Activated T-cell treated with anti-CD3 and anti-CD28 coated beads, Interleukin-2, amount 50 U/mL, for 24 hours (primary cell): ENCODE data around the gene SALL1.

Experiments
- DNase-seq: peaks from one replicate; pipeline ENCODE4 v3.0.0-alpha.2; 2020
- H3K27ac Mint-ChIP-seq: 2 replicates; pipeline ENCODE4 v1.8.0; 2020; ENCODE audit warnings: mild to moderate bottlenecking, mixed read lengths
- H3K27me3 Mint-ChIP-seq: 2 replicates; pipeline ENCODE4 v1.8.0; 2020; ENCODE audit warnings: mixed read lengths
- H3K36me3 Mint-ChIP-seq: 2 replicates; pipeline ENCODE4 v1.8.0; 2020; ENCODE audit warnings: low read depth, mixed read lengths
- H3K4me1 Mint-ChIP-seq: 2 replicates; pipeline ENCODE4 v1.8.0; 2020; ENCODE audit warnings: low read depth, mixed read lengths
- H3K4me3 Mint-ChIP-seq: 2 replicates; pipeline ENCODE4 v1.8.0; 2020; ENCODE audit warnings: mild to moderate bottlenecking, moderate library complexity, mixed read lengths
- H3K9me3 Mint-ChIP-seq: 2 replicates; pipeline ENCODE4 v1.8.0; 2020; ENCODE audit warnings: mixed read lengths

The SALL1 gene

GRCh38 chr16:51093726-51094280 lies 57.3 kb downstream of the SALL1 start:
- no peaks in the 10 kb centered on the region for H3K36me3 Mint-ChIP-seq
- H3K27ac Mint-ChIP-seq: no peak overlapping the region
- DNase-seq: no peak
- H3K4me3 Mint-ChIP-seq: no peak overlapping the region
- H3K4me1 Mint-ChIP-seq: no peaks in the 10 kb centered on the region
- H3K27me3 Mint-ChIP-seq: peaks cover 8% of the 10 kb centered on the region
- H3K9me3 Mint-ChIP-seq: no peaks in the 10 kb centered on the region
